ENCODE measurements around the gene MUC5AC. TPM values are rescaled to one million over a fixed set of nuclear protein-coding genes. Genes with fewer than 3 reads are reported as not detected.
"Not testable (repeated sequence)": the region's sequence is repeated elsewhere in the genome, so short reads cannot be mapped to it uniquely, and the experiment has no call there.

The MUC5AC gene
- polyA plus RNA-seq, 3 donors = 0.01 TPM; not detected in 1

DNA sequence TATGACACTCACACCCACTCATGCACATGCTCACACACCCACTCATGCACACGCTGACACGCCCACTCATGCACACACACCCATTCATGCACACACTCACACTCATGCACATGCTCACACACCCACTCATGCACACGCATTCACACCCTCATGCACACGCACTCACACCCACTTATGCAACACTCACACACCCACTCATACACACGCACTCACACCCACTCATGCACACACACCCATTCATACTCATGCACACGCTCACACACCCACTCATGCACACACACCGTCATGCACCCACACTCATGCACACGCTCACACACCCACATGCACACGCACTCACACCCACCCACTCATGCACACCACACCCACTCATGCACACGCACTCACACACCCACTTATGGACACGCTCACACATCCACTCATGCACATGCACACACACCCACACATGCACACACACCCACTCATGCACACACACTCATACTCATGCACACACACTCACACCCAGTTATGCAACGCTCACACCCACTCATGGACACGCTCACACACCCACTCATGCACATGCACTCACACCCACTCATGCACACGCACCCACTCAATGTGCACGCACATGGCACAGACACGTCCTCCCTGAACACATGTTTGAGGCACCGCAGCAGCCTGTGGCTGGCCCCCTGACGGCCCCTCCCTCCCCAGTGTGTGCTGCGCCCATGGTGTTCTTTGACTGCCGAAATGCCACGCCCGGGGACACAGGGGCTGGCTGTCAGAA lies 17.9 kb downstream of the MUC5AC start:
- DNase-seq = no peak

GRCh38 chr11:1176224-1177019 lies 18.7 kb downstream of the MUC5AC start:
- DNase-seq = no peak

- DNase-seq = no peak
Observed at GRCh38 chr11:1177020-1177770, 19.4 kb downstream of the MUC5AC start.

- no peak for DNase-seq
Observed at GRCh38 chr11:1177771-1178090, 20.0 kb downstream of the MUC5AC start.

DNA sequence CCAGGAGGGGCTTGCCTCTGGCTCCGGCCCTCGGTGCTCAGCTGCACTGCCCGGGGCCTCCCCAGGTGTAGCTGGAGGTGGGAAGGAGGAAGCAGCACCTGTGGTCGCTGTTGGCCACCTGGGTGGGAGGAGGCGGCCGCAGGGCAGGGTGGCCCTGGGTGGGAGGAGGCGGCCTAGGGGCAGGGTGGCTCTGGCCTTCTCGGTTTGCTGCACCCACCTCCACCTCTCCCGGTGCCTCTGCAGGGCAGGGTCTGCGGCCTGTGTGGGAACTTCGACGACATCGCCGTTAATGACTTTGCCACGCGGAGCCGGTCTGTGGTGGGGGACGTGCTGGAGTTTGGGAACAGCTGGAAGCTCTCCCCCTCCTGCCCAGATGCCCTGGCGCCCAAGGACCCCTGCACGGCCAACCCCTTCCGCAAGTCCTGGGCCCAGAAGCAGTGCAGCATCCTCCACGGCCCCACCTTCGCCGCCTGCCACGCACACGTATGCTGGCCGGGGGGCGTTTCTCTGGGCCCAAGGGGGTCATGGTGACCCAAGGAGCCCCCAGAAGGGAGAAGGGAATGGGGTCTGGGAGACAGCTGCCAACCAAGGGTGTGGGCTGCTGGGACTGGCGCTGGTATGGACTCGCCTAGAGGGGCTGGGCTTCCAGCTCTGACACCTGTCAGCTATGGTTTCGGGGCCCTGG lies 20.6 kb downstream of the MUC5AC start:
- no peak for DNase-seq

DNA sequence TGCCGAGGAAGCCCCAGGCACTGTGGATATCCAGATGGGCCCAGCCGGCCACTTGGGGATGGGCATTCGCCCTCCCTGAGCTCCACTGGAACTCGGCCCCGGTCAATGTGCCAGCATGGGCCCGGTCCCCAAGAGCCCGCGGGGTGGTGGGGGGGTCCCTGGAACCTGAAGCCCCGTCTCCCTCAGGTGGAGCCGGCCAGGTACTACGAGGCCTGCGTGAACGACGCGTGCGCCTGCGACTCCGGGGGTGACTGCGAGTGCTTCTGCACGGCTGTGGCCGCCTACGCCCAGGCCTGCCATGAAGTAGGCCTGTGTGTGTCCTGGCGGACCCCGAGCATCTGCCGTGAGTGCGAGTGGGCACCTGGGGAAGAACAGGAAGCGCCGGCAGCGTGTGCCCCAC lies 21.2 kb downstream of the MUC5AC start:
- no peak for DNase-seq

GRCh38 chr11:1179641-1180040 lies 21.9 kb downstream of the MUC5AC start:
- no peak for DNase-seq

DNA sequence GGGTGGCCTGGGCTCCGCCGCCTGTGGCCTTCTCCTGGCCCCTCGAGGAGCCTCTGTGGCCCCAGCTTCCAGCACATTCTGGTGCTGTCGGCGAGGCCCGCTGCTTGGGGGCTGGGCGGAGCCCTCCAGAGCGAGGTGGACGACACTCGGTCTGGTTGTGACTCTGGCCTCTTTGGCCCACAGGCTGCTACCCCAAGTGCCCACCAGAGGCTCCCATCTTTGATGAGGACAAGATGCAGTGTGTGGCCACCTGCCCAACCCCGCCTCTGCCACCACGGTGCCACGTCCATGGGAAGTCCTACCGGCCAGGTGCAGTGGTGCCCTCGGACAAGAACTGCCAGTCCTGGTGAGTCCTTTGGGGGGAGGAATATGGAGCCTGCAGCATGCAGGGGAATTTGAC lies 22.4 kb downstream of the MUC5AC start:
- DNase-seq = no peak

- no peak for DNase-seq
Observed at GRCh38 chr11:1180947-1181391, 23.2 kb downstream of the MUC5AC start.

DNA sequence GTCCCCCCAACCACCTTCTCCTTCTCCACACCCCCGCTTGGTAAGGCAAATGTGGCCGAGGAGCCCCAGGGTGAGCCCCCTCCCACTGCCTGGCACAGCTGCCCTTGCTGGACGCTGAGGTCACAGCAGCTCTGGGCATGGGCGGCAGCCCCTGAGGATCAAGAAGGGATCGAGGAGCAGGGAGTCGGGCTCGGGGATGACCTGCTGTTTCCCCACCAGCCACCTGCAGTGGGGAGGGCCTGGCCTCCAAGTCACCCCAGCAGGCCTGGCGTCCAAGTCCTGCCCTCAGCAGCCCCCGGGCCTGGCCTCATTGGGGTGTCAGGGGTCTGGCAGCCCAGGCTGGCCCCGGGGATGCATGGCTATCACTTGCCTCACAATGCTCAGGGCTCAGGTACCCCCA lies 23.7 kb downstream of the MUC5AC start:
- DNase-seq = no peak

- DNase-seq = no peak
Observed at GRCh38 chr11:1181853-1182535, 24.2 kb downstream of the MUC5AC start.

- DNase-seq = not testable (repeated sequence)
Observed at GRCh38 chr11:1184139-1184538, 26.4 kb downstream of the MUC5AC start.

GRCh38 chr11:1188451-1189130 lies 30.8 kb downstream of the MUC5AC start:
- not testable (repeated sequence) for DNase-seq

GRCh38 chr11:1189816-1190215 lies 32.1 kb downstream of the MUC5AC start:
- DNase-seq = not testable (repeated sequence)

DNA sequence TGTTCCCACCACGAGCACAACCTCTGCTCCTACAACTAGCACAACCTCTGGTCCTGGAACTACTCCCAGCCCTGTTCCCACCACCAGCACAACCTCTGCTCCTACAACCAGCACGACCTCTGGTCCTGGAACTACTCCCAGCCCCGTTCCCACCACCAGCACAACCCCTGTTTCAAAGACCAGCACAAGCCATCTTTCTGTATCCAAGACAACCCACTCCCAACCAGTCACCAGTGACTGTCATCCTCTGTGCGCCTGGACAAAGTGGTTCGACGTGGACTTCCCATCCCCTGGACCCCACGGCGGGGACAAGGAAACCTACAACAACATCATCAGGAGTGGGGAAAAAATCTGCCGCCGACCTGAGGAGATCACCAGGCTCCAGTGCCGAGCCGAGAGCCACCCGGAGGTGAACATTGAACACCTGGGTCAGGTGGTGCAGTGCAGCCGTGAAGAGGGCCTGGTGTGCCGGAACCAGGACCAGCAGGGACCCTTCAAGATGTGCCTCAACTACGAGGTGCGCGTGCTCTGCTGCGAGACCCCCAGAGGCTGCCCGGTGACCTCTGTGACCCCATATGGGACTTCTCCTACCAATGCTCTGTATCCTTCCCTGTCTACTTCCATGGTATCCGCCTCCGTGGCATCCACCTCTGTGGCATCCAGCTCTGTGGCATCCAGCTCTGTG lies 34.2 kb downstream of the MUC5AC start:
- not testable (repeated sequence) for DNase-seq

GRCh38 chr11:1192741-1193325 lies 35.1 kb downstream of the MUC5AC start:
- no peak for DNase-seq

- DNase-seq = no peak
Observed at GRCh38 chr11:1193326-1194230, 35.8 kb downstream of the MUC5AC start.

DNA sequence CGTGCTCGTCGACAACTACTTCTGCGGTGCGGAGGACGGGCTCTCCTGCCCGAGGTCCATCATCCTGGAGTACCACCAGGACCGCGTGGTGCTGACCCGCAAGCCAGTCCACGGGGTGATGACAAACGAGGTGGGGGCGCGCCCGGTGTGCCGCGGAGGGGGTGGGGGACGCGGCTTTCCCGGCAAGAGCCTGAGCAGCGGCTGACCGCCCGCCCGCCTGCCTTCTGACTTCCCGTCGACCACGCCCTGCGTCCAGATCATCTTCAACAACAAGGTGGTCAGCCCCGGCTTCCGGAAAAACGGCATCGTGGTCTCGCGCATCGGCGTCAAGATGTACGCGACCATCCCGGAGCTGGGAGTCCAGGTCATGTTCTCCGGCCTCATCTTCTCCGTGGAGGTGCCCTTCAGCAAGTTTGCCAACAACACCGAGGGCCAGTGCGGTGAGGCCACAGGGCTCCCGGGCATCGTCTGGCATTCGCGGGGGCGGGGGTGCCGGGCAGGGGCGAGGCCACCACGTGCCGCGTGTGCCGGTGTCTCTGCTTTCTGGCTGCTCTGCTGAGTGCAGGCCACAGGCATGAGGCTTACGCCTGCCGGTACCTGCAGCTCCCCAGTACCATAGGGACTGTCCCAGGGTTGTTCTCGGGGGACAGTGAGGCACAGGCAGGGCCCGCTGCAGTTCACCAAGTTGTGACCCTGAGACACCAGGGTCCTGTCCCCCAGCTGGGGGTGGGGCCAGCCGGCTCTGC lies 36.7 kb downstream of the MUC5AC start:
- DNase-seq = no peak

Data from renal pelvis (tissue), 4 donors.